Endometrial microvascular endothelial cells (primary cell): ENCODE data around the gene PSMC6. TPM values are rescaled to one million over a fixed set of nuclear protein-coding genes. Genes with fewer than 3 reads are reported as not detected.
"Not testable (repeated sequence)": the region's sequence is repeated elsewhere in the genome, so short reads cannot be mapped to it uniquely, and the experiment has no call there.

Experiments
- in situ Hi-C: cut with HindIII; loops from 2 replicates; pipeline ENCODE4 v1.10.0; 2017; ENCODE audit warnings: low sequenced_read_pairs, low pct_unique_long_range_greater_than_20kb; ENCODE audit errors: inconsistent ontology term
- total RNA-seq: library from RNA; depleted of rRNA; stranded (reverse); fragments of >200 nt; gene quantifications from one replicate; pipeline ENCODE4 v1.2.3, GENCODE V29; 2015; ENCODE audit errors: inconsistent ontology term

The PSMC6 gene
- total RNA-seq, 1 donor from 2014 or later = 147 TPM

- in situ Hi-C loops = no loop called here
Measured at GRCh38 chr14:52706286-52706685, 714 bp upstream of the PSMC6 start.

- in situ Hi-C loops = no loop called here
Measured at GRCh38 chr14:52711666-52712065, 4.7 kb downstream of the PSMC6 start.

GRCh38 chr14:52716155-52716554, 9.2 kb downstream of the PSMC6 start:
- in situ Hi-C loops = no loop called here

GRCh38 chr14:52723514-52724359, 16.7 kb downstream of the PSMC6 start:
- in situ Hi-C loops = no loop called here

GRCh38 chr14:52724360-52724644, 17.3 kb downstream of the PSMC6 start:
- in situ Hi-C loops = no loop called here

- in situ Hi-C loops = not testable (repeated sequence)
Measured at GRCh38 chr14:52727509-52727908, 20.5 kb downstream of the PSMC6 start.

GRCh38 chr14:52729035-52729434, 22.0 kb downstream of the PSMC6 start:
- in situ Hi-C loops = not testable (repeated sequence)

GRCh38 chr14:52729585-52729924, 22.6 kb downstream of the PSMC6 start:
- in situ Hi-C loops = no loop called here

- in situ Hi-C loops = no loop called here
Measured at GRCh38 chr14:52729925-52730708, 23.1 kb downstream of the PSMC6 start, which contains the start of gene STYX. TSS of gene STYX (plus strand) at chr14:52730166. CDS start at chr14:52730475, 309 bp downstream.

- in situ Hi-C loops = no loop called here
Measured at GRCh38 chr14:52730709-52731111, 23.7 kb downstream of the PSMC6 start.

GRCh38 chr14:52733824-52734223, 26.8 kb downstream of the PSMC6 start:
- in situ Hi-C loops = no loop called here

GRCh38 chr14:52735921-52736489, 29.0 kb downstream of the PSMC6 start:
- in situ Hi-C loops = no loop called here

- in situ Hi-C loops = no loop called here
Measured at GRCh38 chr14:52738409-52738808, 31.4 kb downstream of the PSMC6 start.

GRCh38 chr14:52740751-52741150, 33.8 kb downstream of the PSMC6 start:
- in situ Hi-C loops = no loop called here

GRCh38 chr14:52741865-52742264, 34.9 kb downstream of the PSMC6 start:
- in situ Hi-C loops = no loop called here

- in situ Hi-C loops = no loop called here
Measured at GRCh38 chr14:52748647-52749292, 41.8 kb downstream of the PSMC6 start.

- in situ Hi-C loops = no loop called here
Measured at GRCh38 chr14:52755607-52756316, 48.8 kb downstream of the PSMC6 start.

- in situ Hi-C loops = no loop called here
Measured at GRCh38 chr14:52759145-52759544, 52.1 kb downstream of the PSMC6 start.

GRCh38 chr14:52762923-52763322, 55.9 kb downstream of the PSMC6 start:
- in situ Hi-C loops = not testable (repeated sequence)
